Fibroblast of the conjunctiva (primary cell): ENCODE data around the gene MMD.
A peak's percentile ranks its signal among the peaks of the same experiment; 100 is the strongest.
"Not testable (repeated sequence)": the region's sequence is repeated elsewhere in the genome, so short reads cannot be mapped to it uniquely, and the experiment has no call there.

Experiments
- DNase-seq: peaks from one replicate; pipeline ENCODE4 v3.0.0-alpha.2; 2010; ENCODE audit warnings: low read depth

The MMD gene

DNA sequence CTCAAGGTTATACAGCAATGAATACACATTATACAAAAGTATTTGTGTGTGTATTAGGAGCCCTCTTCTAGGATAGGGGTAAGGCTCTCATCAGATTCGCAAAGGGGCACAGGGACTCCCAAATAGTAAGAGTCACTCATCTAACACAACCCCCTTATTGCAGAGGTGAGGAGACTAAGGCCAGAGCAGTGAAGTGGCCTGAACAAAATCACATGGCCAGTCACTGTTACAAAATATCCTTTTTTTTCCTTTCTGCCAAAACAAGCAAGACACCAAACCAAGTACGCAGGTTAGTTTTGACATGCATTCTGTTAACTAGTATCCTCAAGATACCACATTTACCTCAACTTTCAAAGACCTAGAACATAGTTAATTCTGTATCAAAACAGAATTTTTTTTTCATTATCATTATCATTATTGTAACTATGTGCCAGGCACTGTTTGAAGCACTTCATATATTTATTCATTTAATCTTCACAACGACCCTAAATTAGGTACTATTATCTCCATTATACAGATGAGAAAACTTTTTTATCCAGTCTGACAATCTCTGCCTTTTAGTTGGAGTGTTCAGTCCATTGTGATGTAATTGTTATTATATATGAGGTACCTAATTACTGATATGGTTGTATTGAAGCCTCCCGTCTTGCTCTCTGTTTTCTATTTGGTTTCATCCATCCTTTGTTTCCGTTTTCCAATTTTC lies 25.7 kb downstream of the MMD start:
- DNase-seq: no peak

DNA sequence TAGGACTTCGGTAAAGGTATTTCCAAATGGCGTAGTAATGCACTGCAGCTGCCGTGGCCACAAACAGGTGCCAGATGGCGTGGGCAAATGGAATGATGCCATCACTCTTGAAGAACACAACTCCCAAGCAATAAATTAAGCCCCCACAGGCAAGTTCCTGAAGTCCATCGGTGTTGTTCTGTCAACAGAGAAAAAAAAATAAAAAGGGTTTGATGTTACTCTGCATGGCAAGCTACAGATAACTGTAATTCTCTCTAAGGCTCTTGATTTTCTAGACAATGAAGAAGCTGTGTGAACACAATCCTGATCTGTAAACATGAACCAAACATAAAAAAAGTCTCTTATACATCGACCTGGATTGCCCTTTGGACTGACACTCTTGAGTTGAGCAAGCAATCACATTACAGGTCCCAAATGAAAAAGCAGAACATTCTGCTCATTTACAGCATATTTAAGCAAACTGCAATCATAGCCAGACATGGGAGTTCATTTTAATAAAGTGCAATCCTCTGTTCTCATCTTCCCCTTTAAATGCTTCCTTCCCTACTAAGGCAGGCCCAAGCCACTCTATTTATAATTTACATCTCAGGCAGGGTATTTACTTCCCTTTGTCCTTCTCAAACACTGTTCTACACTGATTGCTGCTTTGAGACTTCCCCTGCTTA lies 27.1 kb downstream of the MMD start:
- no peak for DNase-seq

DNA sequence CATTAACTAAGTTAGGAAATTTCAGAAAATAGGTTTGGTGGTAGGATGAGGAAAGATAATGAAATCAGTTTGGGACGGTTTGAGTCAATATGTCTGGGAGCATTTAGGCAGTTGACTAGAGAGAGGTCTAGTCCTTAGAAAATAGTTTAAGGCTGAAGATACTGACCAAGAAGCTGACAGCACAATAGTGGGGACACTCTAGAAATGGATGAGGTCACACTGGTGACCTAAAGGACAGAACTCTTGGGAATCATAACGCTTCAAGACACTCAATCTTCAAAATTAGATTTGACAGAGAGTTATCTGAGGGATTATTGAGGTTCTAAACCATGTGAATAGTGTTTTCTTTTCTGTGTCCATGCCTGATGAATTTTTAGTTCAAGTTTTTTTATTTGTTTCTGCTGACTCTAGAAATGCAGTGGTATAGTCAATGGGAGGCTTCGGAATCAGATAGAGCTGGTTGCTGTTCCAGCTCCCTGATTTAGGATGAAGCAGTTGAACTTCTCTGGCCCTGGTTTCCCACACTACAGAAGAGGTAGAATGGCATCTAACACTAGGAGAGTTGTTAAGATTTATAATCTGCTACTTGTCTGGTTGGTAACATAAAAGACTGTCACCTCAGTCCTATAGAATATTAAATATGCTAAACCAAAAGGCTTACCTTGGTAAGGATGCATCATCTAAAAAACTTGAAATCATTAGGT lies 29.7 kb downstream of the MMD start:
- no peak for DNase-seq

GRCh38 chr17:55391244-55391757 lies 30.3 kb downstream of the MMD start:
- DNase-seq: no peak

- DNase-seq: no peak
These were observed 31.2 kb downstream of the MMD start for GRCh38 chr17:55390364-55390977.

DNA sequence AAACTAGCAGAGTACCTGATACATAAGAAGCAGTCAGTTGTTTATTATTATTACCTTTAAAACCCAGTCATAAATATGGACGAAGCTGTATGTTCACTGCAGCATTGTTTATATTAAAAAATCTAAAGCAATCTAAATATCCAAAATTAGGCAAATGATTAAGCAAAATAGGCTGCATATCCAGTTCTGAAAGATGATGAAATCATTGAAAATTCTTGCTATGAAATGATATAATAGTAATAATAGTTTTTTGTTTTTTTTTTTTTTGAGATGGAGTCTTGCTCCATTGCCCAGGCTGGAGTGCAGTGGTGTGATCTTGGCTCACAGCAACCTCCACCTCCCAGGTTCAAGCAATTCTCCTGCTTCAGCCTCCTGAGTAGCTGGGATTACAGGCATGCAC lies 31.9 kb downstream of the MMD start:
- not testable (repeated sequence) for DNase-seq

DNA sequence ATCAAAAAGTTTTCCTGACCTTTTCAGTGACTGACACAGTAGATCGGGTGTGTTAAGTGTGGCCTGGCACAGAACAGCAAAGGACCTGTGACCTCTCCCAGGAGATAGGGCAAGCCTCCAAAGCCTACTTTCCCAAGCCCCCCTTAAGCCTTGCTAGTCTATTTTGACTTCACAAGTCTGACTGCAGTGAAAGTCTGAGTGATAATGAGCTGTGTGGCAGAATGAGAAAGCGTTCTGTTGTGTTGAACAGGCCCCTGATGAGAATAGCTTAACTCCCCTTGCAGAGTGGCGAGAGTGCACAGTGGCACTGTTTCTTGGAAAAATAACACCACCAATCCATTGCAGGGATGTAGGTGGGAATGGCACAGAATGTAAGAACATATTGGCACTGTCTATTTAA lies 32.8 kb downstream of the MMD start:
- DNase-seq: no peak

DNA sequence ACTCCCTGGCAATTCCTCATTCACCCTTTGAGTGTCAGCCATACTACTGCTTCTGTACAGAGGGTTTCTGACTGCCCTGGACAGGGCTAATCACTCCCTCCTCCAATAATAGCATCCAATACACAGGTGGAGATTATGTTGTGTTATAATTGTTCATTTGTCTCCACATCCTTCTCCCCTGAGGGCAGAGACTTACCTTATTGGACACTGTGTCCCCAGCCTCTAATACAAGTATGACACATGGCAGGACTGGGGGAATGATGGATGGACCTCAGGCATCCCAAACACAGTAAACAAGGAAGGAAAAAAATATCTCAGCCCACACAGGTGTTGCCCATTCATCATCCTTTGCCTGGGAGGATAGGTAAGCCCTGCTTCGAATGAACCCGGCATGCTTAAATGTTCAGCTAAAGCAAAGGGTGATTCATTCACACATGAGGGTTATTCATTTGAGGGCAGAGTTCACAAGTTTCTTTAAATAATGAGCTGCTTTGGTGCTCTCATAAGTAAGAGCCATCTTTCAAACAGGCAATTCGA lies 34.8 kb downstream of the MMD start:
- no peak for DNase-seq

GRCh38 chr17:55384643-55385232 lies 36.9 kb downstream of the MMD start:
- DNase-seq: no peak

GRCh38 chr17:55383771-55384642 lies 37.6 kb downstream of the MMD start:
- no peak for DNase-seq

GRCh38 chr17:55381017-55381770 lies 40.4 kb downstream of the MMD start:
- no peak for DNase-seq

DNA sequence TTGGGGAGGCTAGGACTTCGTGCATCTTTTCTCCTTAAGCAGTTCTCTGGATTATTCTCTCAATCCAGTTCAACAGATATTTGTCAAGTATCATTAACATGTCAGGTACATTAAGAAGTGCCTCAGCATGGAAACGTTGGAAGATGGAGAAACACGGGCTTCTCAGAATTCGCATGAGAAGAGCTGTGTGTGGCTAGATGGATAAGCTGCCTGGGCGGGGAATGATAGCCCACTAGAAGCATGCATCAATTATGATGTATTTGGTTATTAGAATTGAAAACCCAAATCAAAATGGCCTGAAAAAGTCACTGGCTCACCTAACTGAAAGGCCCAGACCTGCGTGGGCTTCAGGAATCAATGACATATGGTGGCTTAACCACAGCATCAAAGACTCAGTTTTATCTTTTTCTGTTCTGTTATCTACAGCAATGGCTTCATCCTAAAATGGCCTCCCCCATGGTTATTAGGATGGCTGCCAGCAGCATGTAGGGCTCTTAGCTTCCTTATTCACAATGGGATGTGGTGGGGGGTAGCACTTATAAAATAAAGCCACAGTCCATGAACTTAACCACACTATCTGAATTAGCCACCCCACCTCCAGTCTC lies 43.9 kb downstream of the MMD start:
- DNase-seq: no peak

- DNase-seq: no peak
These were observed 52.9 kb downstream of the MMD start for GRCh38 chr17:55368706-55369105.

DNA sequence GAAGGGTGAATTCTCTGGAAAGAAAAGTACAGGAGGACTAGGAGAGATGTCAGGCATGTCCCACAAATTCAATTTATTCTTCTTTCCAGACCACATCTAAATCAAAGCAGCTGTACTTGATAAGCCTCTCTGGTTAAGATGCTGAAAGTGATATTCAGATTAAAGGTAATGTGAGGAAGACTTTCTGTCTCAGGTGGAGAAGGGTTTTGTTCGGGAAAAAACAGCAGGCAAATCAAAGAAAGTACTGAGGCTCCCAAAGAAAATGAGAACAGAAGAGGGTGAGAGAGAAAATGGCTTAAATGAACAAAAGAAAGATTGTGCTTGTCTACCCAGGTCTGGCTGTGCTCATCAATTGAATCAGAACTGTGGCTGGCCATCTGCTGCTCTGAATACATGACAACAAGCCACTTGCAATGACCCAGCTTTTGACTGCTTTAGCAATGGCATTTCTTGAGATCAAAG lies 55.6 kb downstream of the MMD start:
- DNase-seq: no peak

DNA sequence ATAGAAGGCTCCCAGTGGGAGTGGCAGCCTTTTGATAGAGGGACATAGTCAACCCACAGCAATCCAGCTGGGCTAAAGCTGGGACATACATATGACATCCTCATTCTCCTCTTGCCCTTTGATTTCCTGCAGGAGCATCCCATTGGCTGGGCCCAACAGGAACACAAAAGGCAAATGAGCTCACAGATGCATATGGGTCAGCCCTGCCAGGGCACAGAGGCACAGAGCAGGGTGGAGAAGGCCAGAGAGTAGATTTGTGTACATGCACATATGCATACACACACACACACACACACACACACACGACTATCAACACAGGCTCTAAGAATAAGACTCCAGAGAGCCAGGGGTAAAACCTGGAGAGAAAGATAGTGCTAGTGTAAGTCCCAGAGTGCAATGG lies 58.6 kb downstream of the MMD start:
- no peak for DNase-seq

DNA sequence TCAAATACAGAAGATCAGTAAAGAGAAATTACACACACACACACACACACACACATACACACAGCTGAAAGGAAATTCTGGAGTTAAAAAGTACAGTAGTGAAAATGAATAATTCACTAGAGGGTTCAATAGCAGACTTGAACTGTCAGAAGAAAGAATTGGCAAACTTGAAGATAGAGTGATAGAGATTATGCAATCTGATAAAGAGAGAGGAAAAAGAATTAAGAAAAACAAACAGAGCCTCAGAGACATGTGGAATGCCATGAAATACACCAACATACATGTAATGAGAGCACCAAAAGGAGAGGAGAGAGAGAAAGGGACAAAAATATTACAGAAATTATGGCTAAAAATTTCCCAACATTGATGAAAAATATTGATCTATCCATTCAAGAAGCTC lies 60.7 kb downstream of the MMD start:
- DNase-seq: no peak

- DNase-seq: peak; percentile 63
These were observed 65.0 kb downstream of the MMD start for GRCh38 chr17:55356434-55357328.

DNA sequence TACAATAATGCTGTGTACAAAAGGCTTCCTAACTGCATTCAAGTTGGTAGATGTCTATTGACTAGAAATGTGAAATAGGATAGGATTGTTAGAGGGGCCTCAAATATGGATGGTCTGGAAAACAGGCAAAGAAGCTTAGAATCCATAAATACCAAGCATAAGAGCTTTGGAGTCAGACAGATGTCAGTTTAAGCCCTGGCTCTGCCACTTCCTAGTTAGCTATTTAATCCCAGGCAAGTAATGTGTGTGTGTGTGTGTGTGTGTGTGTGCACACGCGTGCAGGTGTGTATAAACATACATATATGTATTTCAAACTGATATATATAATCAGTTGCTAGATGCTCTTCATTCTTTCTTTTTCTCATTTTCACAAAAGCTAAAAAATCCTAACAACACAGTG lies 66.7 kb downstream of the MMD start:
- no peak for DNase-seq

GRCh38 chr17:55354010-55354409 lies 67.6 kb downstream of the MMD start:
- no peak for DNase-seq
